Renal cortical epithelial cell (primary cell): ENCODE results near the gene HSPB6. TPM values are rescaled to one million over a fixed set of nuclear protein-coding genes. Genes with fewer than 3 reads are reported as not detected.
"Not testable (repeated sequence)": the region's sequence is repeated elsewhere in the genome, so short reads cannot be mapped to it uniquely, and the experiment has no call there.

Experiments used
- DNase-seq: peaks from one replicate; pipeline ENCODE4 v3.0.0-alpha.2; 2011; ENCODE audit warnings: low read depth
- total RNA-seq: library from RNA; depleted of rRNA; stranded (reverse); fragments of >200 nt; gene quantifications from 2 replicates; pipeline ENCODE4 v1.2.3, GENCODE V29; 2014

Gene HSPB6
- total RNA-seq, 1 donor from 2014 or later: 0.65 TPM

- DNase-seq: no peak
Observed at GRCh38 chr19:35786299-35787160, 29.7 kb upstream of the HSPB6 start.

DNA sequence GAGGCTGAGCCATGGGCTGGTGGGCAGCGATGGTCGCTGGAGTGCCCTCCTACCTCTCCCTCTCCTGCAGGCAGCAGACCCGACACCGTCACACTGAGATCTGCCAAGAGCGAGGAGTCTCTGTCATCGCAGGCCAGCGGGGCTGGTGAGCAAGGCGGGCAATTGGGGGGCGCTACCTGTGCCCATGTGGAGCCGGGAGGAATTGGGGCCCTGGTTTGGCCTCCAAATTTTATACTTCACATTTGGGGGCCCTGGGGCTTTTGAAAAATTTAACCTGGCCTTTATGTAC is 28.5 kb upstream of the HSPB6 start:
- DNase-seq: no peak

DNA sequence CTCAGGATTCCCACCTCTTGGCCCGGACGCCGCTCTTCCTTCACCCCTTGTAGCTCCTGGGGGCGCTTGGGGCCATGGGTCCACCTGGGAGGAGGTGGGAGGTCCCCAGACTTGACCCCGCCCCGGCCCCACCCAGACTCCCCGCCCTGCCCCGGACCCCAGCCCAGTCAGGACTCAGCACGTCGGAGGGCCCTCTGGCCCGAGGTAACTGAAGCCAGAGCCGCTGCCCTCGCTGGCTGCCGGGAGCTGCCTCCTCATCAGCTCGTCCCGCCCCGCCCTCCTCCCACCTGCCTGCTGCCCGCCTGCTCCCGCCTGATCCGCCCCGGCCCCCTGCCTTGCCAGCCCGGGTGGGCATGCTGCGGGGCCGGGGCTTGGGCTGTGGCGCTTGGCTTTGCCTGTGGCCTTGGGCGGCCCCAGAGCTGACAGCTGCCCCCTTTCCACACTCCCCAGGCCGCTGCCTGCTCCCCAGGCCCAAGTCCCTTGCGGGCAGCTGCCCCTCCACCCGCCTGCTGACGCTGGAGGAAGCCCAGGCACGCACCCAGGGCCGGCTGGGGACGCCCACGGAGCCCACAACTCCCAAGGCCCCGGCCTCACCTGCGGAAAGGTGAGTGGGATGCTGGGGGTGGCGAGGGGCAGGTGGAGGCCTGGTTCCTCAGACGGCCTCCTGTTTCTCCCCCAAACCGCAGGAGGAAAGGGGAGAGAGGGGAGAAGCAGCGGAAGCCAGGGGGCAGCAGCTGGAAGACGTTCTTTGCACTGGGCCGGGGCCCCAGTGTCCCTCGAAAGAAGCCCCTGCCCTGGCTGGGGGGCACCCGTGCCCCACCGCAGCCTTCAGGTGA is 27.9 kb upstream of the HSPB6 start:
- no peak for DNase-seq

GRCh38 chr19:35783469-35784434 is 26.9 kb upstream of the HSPB6 start:
- no peak for DNase-seq

DNA sequence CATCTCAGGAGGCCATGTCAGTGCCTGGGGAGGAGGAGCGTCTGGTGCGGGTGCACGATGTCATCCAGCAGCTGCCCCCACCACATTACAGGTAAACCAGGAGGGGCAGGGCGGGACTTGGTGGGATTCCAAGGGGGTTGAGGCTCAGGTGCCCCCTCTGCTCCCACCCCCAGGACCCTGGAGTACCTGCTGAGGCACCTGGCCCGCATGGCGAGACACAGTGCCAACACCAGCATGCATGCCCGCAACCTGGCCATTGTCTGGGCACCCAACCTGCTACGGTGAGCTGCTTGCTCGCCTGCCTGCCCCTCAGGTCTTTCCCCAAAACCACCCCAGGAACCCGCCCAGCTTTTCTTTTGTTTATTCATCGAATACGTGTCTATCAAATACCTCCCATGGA is 25.8 kb upstream of the HSPB6 start:
- DNase-seq: no peak

DNA sequence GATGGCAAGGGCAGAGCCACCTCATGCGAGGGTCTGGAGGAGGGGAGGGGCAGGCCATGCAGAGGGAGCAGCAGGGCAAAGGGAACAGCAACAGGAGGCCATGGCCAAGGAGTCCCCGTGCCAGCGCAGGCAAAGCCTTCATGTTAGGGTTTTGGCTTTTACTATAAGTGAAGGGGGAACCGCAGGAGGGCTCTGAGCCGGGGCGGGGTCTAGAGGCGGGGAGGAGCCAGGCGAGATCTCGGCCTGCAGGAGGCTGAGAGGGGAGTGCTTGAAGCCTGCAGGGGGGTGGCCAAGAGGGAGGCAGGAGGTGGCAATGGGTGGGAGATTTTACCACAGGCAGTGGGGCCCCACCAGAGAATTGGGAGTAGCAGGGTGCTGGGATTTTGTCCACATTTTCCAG is 24.8 kb upstream of the HSPB6 start:
- no peak for DNase-seq

GRCh38 chr19:35780717-35781116 is 23.9 kb upstream of the HSPB6 start:
- no peak for DNase-seq

- no peak for DNase-seq
Observed at GRCh38 chr19:35780058-35780457, 23.2 kb upstream of the HSPB6 start.

DNA sequence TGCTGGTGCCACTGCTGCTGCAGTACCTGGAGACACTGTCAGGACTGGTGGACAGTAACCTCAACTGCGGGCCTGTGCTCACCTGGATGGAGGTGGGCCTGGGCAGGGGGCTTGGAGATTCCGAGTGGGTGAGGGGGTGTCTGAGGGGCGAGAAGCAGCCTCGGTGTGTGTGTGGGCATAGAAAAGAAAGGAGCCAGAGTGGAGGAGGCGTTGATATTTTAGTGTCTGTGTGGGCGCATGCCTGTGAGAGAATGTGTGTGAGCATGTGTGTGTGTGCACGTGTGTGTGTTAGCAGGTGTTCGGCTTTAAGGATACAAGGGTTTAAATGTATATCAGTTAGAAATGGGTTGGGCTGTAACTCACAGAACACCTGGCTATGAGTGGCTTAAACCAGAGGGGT is 22.2 kb upstream of the HSPB6 start:
- DNase-seq: no peak

GRCh38 chr19:35777961-35778360 is 21.1 kb upstream of the HSPB6 start:
- DNase-seq: no peak

DNA sequence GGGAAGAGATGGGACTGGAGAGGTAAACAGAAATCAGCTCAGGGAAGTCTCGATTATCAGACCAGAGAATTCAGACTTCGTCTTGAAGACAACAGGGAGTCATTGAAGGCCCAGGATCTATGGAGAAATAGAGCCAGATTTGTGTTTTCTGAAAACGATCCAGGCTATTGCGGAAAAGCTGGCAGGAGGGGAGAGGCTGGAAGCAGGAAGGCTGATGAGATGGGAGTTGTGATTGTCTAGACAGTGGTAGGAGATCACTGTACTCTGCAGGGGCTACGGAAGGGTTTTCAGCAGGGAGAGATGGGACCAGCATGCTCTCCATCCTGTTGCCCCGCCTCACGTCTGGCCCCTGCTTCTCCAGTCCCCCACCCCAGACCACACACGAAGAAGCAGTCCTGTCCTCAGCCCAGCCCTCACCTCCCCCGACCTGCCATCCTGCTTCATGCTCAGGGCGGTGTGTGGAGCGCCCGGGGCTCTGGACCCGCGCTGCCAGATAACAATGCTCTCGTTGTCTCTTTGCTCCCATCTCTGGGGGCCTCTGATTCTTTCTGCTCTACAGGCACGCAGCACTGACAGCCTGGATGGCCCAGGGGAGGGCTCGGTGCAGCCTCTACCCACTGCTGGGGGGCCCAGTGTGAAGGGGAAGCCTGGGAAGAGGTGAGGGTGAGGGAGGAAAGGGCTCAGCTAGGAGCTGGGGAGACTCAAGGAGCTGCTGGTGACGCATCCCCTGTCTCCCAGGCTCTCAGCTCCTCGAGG is 20.4 kb upstream of the HSPB6 start:
- no peak for DNase-seq

- DNase-seq: no peak
Observed at GRCh38 chr19:35776102-35776788, 19.4 kb upstream of the HSPB6 start.

DNA sequence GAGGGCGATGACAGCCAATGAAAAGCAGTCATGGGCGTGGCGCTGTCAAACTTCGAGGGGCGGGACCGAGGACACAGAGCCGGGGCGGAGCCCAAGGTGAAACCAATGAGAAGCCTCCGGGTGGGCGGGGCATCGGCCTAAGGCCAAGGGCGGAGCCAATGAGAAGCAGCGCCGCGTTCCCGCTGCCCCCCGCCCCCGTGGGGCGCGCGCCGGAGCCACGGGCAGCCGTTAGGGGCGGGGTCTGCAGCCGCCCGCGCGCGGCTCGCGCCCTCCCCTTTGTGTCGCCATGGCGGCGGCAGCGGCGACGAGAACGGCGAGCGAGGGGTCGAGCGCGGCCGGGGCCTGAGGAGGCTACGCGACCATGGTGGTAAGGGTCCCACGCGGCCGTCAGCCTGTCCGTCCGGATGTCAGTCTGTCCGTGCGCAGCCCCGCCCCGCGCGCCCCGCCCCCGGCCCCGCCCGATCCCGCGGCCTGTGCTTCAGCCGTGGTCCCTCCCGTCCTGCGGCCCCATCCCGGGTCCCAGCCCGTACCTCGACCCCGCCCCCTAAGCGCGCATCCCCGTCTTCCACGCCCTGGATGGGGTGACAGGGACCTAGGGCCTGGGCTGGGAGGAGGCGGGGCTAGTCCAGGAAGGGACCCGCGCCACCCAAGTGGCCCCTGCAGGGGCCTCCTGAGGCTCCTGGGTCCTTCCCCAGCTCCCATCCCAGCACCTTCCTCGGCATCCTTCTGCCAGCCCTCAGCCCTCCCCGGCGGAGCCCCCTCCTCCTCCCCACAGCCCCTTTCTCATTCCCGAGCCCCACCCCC is 18.7 kb upstream of the HSPB6 start, which contains the start of gene ARHGAP33:
TSS of gene ARHGAP33 (plus strand) at position 267 of the 804 bp plus-strand sequence. CDS start at position 362, 95 bp downstream.
- DNase-seq: peak; percentile 87

- no peak for DNase-seq
Observed at GRCh38 chr19:35775046-35775297, 18.1 kb upstream of the HSPB6 start.

DNA sequence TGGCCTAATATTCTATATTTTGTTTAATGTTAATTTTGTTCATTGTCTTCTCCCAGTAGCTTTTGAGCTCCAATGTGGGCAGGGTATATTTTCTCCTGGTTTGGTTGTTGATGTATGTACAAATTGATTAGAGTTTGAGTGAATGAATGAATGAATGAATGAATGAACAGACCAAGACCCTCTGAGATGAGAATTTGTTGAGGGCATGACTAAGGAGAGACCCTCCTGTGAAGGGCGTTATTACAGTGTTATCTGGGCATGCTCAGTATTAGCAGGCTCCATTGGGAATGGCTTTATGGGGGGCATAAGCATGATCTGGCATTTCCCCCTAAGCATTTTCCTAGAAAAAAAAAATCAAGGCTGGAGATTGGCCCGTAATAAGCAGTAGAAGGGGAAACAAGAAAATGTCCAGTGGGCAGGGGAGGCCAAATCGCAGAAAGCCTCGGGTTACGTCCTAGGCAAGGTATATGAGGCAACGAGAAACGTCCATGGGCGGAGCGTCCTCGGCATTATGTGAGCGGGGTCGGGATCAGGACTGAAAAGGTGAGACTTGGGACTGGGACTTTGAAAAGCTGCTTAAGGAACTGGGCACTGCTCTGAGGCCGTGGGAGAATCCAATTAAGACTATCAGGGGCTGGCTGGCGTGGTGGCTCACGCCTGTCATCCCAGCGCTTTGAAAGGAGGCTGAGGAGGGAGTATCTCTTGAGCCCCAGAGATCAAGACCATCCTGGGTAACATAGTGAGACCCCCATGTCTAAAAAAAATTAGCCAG is 17.6 kb upstream of the HSPB6 start:
- no peak for DNase-seq

DNA sequence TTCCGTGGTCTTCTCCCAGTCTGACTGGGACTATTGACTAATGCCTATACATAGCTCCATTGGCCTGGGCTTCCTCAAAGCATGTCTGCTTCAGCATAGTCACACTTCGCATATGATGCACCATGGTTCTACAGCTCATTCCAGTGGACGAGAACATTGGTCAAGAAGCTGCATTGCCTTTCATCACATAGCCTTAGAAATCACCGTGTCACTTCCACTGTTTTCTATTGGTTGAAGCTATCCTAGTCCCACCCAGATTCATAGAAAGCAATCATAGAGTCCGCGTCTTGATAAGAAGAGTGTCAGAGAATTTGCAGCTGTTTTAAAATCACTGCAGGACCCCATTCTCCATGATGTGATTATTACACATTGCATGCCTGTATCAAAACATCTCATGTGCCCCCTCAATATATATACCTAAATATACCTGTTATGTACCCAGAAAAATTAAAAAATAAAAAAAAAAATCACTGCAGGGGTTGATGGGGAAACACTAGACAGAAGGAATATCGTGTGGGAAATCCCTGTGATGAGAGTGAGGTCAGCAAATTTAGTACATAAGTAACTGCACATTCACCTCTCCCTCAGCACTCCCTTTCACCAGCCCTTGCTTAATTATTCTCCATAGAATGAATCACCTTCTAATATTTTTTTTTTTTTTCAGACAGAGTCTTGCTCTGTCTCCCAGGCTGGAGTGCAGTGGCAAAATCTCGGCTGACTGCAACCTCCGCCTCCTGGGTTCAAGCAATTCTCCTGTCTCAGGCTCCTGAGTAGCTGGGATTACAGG is 16.4 kb upstream of the HSPB6 start:
- peak; percentile 92 for DNase-seq

DNA sequence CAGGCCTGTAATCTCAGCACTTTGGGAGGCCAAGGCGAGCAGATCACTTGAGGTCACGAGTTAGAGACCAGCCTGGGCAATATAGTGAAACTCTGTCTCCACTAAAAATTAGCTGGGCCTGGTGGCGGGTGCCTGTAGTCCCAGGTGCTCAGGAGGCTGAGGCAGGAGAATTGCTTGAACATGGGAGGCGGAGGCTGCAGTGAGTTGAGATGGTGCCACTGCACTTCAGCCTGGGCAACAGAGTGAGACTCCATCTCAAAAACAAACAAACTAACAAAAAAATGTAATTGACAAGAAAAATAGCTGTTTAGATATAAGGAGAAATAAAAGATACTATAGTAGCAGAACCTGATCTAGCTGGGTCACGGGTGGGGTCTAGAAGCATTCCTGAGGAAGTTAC is 15.5 kb upstream of the HSPB6 start:
- DNase-seq: not testable (repeated sequence)

DNA sequence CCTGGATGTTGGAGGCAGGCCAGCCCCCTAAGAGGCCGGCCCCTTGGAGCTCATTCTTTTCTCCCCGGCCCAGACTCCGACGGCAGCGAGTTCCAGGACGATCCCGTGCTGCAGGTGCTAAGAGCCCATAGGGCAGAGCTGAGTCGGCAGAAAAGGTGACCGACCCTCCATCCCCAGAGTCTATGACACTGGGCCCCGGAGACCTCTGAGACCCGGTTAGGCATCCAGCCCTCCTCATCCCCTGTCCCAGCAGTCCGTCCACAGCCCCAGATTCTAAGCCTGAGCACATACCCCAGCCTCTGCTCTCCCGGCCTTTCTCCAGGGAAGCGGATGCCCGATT is 11.2 kb upstream of the HSPB6 start:
- no peak for DNase-seq
